Stimulated activated CD8-positive, alpha-beta memory T cell treated with anti-CD3 and anti-CD28 coated beads, Interleukin-15, amount 100 ng/mL, for 24 hours (primary cell): Measurements from ENCODE around the gene THOC1.

Experiments used
- DNase-seq: peaks from one replicate; pipeline ENCODE4 v3.0.0-alpha.2; 2020; ENCODE audit warnings: low read depth

The THOC1 gene

GRCh38 chr18:274313-274712 is 6.5 kb upstream of the THOC1 start:
- DNase-seq, result no peak

- DNase-seq, result no peak
Observed at GRCh38 chr18:273525-273924, 5.7 kb upstream of the THOC1 start.

GRCh38 chr18:272650-273049 is 4.8 kb upstream of the THOC1 start:
- DNase-seq, result no peak

GRCh38 chr18:269480-270095 is 1.7 kb upstream of the THOC1 start:
- DNase-seq, result no peak

GRCh38 chr18:267380-267687 is 513 bp downstream of the THOC1 start:
- DNase-seq, result peak; percentile 1

- no peak for DNase-seq
Observed at GRCh38 chr18:261398-262073, 6.3 kb downstream of the THOC1 start.

GRCh38 chr18:260547-260946 is 7.3 kb downstream of the THOC1 start:
- DNase-seq, result no peak

GRCh38 chr18:255171-255570 is 12.7 kb downstream of the THOC1 start:
- no peak for DNase-seq

- DNase-seq, result no peak
Observed at GRCh38 chr18:253121-253520, 14.7 kb downstream of the THOC1 start.

- DNase-seq, result no peak
Observed at GRCh38 chr18:251572-251971, 16.3 kb downstream of the THOC1 start.

- no peak for DNase-seq
Observed at GRCh38 chr18:250685-251084, 17.2 kb downstream of the THOC1 start.

- DNase-seq, result no peak
Observed at GRCh38 chr18:248053-248452, 19.8 kb downstream of the THOC1 start.

- DNase-seq, result no peak
Observed at GRCh38 chr18:245282-245847, 22.5 kb downstream of the THOC1 start.

- DNase-seq, result no peak
Observed at GRCh38 chr18:240175-240574, 27.7 kb downstream of the THOC1 start.

GRCh38 chr18:231563-231962 is 36.3 kb downstream of the THOC1 start:
- no peak for DNase-seq

- no peak for DNase-seq
Observed at GRCh38 chr18:228586-228985, 39.3 kb downstream of the THOC1 start.

GRCh38 chr18:227902-228301 is 39.9 kb downstream of the THOC1 start:
- DNase-seq, result no peak

- DNase-seq, result no peak
Observed at GRCh38 chr18:227374-227773, 40.5 kb downstream of the THOC1 start.

GRCh38 chr18:225745-226144 is 42.1 kb downstream of the THOC1 start:
- DNase-seq, result no peak

- DNase-seq, result no peak
Observed at GRCh38 chr18:220708-221107, 47.1 kb downstream of the THOC1 start.

- DNase-seq, result no peak
Observed at GRCh38 chr18:217532-218336, 50.1 kb downstream of the THOC1 start.

- no peak for DNase-seq
Observed at GRCh38 chr18:215448-216010, 52.3 kb downstream of the THOC1 start.

- no peak for DNase-seq
Observed at GRCh38 chr18:213966-214365, 53.9 kb downstream of the THOC1 start.
